WERI-Rb-1 (cell line): ENCODE results near the gene MS4A18.

Source experiments
- DNase-seq: peaks from one replicate; pipeline ENCODE4 v3.0.0-alpha.2; 2020
- H3K27ac ChIP-seq: fragments of 250-450 bp; sonication (Bioruptor Pico); 2 replicates; pipeline ENCODE4 v1.5.1; 2020; ENCODE audit warnings: mild to moderate bottlenecking, moderate library complexity
- H3K27me3 ChIP-seq: fragments of 250-450 bp; sonication (Bioruptor Pico); 2 replicates; pipeline ENCODE4 v1.5.1; 2021; ENCODE audit warnings: mild to moderate bottlenecking, low read depth, moderate library complexity; ENCODE audit not compliant: insufficient read depth, severe bottlenecking
- H3K36me3 ChIP-seq: fragments of 250-450 bp; sonication (Bioruptor Pico); 2 replicates; pipeline ENCODE4 v1.5.1; 2020; ENCODE audit warnings: mild to moderate bottlenecking, moderate library complexity
- H3K4me3 ChIP-seq: 2 replicates; pipeline ENCODE4 v1.5.1; 2011; ENCODE audit warnings: low read depth, mild to moderate bottlenecking, control low read depth, low read length
- H3K9me3 ChIP-seq: fragments of 250-450 bp; sonication (Bioruptor Pico); 2 replicates; pipeline ENCODE4 v1.5.1; 2021; ENCODE audit warnings: mild to moderate bottlenecking, moderate library complexity; ENCODE audit not compliant: severe bottlenecking
- TF ChIP-seq, protein P1 (sequence below): IDR thresholded peaks from 2 replicates; pipeline ENCODE4 v1.5.1; 2011; ENCODE audit warnings: low read depth, mild to moderate bottlenecking, control low read depth, inconsistent platforms, low read length

The MS4A18 gene

DNA sequence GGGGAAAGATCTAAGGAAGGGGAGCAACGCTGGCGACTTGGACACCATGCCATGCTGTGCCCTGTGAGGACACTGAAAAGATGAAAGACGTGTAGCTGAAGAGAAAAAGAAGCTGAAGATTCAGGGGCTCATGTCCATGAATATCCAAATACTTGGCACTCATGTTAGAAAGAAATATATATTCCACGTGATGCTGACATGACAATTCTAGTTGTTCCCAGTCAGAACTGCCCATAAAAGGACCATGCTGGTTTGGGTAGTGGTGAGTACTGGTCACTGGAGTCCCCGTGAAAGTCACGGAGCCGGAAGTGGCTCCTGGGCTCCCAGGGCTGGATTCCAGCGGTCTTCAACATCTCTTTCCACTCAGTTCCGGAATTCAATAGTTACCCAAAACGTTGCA lies 42.0 kb downstream of the MS4A18 start:
- H3K9me3 ChIP-seq, result no peaks in the 10 kb centered on the region
- DNase-seq, result no peak
- no peak overlapping the region for H3K4me3 ChIP-seq
- no peaks in the 10 kb centered on the region for H3K36me3 ChIP-seq
- TF ChIP-seq, protein P1, sequence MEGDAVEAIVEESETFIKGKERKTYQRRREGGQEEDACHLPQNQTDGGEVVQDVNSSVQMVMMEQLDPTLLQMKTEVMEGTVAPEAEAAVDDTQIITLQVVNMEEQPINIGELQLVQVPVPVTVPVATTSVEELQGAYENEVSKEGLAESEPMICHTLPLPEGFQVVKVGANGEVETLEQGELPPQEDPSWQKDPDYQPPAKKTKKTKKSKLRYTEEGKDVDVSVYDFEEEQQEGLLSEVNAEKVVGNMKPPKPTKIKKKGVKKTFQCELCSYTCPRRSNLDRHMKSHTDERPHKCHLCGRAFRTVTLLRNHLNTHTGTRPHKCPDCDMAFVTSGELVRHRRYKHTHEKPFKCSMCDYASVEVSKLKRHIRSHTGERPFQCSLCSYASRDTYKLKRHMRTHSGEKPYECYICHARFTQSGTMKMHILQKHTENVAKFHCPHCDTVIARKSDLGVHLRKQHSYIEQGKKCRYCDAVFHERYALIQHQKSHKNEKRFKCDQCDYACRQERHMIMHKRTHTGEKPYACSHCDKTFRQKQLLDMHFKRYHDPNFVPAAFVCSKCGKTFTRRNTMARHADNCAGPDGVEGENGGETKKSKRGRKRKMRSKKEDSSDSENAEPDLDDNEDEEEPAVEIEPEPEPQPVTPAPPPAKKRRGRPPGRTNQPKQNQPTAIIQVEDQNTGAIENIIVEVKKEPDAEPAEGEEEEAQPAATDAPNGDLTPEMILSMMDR, result no peak
- no peaks in the 10 kb centered on the region for H3K27me3 ChIP-seq
- H3K27ac ChIP-seq, result no peak overlapping the region

DNA sequence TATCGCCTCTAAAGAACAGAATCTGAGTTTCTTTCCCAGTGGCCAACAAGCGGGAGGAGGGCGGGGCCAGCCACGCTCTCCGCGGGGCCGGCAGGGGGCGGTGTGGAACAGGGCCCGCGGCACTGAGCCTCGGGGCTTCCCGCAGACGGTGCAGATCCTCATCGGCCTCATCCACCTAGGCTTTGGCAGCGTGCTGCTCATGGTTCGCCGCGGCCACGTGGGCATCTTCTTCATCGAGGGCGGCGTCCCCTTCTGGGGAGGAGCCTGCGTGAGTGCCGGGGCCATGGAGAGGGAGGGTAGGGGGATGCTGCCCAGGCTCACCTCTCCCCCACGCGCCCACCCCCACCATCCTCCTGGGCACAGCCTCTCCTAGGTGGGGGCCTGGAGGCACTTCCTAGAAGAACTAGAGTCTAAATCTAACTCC lies 42.9 kb downstream of the MS4A18 start:
- Histone ChIP-seq H3K36me3 (no peaks in the 10 kb centered on the region), H3K27me3 (no peaks in the 10 kb centered on the region), H3K4me3 (no peak overlapping the region), H3K9me3 (no peaks in the 10 kb centered on the region), H3K27ac (no peak overlapping the region)
- DNase-seq, result no peak
- TF ChIP-seq, protein P1, result no peak

DNA sequence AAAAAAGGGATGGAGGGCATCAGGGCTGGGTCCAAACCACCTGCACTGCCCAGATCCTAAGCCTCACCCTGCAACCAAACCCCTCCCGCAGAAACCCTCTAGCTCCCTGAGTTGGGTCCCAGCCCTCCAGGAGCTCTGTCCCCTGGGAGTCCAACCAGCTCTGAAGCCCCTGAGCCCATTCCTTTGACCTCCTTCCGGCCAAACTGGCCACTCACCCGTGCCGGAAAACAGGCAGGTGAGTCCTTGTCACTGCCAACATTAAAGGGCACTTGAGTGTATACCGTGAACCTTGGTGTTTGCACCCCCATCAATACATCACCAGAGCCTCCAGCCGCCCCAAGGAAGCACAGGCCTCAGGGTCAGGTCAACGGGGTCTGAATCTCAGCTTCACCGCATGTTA lies 43.7 kb downstream of the MS4A18 start:
- TF ChIP-seq, protein P1, result no peak
- H3K9me3 ChIP-seq, result no peaks in the 10 kb centered on the region
- H3K36me3 ChIP-seq, result no peaks in the 10 kb centered on the region
- H3K27me3 ChIP-seq, result no peaks in the 10 kb centered on the region
- no peak overlapping the region for H3K4me3 ChIP-seq
- no peak for DNase-seq
- H3K27ac ChIP-seq, result no peak overlapping the region

DNA sequence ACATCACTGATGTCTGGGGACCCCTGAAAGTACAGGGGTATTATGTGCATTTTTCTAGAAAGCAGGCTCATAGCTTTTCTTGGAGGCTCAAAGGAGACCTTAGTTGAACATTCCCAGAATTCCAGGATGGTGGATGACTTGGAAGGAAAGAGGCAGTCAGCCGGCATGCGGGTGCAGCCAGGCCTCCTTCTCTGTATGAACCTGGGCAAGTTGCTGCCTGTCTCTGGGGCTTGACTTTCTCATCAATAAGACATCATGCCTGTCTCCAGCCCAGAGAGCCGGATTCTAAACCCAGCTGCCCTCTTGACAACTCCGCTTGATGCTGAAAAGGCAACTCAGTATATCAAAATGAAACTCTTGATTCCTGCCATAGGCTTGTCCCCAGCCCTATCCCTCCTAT lies 44.8 kb downstream of the MS4A18 start:
- no peaks in the 10 kb centered on the region for H3K27me3 ChIP-seq
- H3K4me3 ChIP-seq, result no peak overlapping the region
- no peak for DNase-seq
- H3K9me3 ChIP-seq, result no peaks in the 10 kb centered on the region
- TF ChIP-seq, protein P1, result no peak
- H3K27ac ChIP-seq, result no peak overlapping the region
- H3K36me3 ChIP-seq, result no peaks in the 10 kb centered on the region

DNA sequence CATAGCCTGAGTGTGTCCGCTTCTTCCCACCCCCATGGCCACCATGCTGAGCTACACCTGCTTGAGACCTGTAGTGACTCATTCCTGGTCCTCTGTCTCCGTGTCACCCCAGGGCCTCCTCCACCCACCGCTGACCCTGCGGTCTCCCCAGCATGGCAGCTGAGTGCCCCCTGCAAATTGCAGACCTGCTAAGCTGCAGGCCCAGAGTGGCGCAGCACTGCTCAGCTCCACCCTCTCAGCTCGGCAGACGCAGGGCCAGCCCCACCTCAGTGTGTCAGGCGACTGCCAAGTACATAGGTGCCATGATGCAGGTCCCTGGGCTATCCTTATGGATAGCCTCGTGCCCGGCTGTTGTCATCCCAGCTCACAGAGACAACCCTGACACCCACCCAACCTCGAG lies 45.3 kb downstream of the MS4A18 start:
- Histone ChIP-seq H3K36me3 (no peaks in the 10 kb centered on the region), H3K27me3 (no peaks in the 10 kb centered on the region), H3K4me3 (no peak overlapping the region), H3K9me3 (no peaks in the 10 kb centered on the region), H3K27ac (no peak overlapping the region)
- DNase-seq, result no peak
- TF ChIP-seq, protein P1, result no peak

DNA sequence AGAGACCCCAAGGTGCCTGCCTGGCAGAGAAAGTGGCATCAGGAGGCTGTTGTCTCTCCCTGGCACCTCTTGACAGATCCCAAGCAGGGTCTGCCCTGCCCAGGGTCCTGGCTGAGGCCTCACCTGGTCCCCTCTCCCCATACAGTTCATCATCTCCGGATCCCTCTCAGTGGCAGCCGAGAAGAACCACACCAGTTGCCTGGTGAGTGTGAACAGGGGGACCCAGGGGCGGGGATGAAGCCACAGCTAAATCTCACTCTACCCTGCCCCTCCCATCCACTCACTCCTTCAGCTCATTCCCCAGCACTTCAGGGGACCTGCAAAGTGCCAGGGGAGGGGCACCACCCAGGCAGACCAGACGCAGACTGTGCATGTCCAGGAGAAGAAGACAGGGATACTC lies 46.6 kb downstream of the MS4A18 start:
- no peak overlapping the region for H3K4me3 ChIP-seq
- TF ChIP-seq, protein P1, result no peak
- no peaks in the 10 kb centered on the region for H3K9me3 ChIP-seq
- no peak for DNase-seq
- H3K36me3 ChIP-seq, result no peaks in the 10 kb centered on the region
- no peaks in the 10 kb centered on the region for H3K27me3 ChIP-seq
- H3K27ac ChIP-seq, result no peak overlapping the region
